HCT116 (cell line): ENCODE measurements around the gene DHRS9. TPM values are rescaled to one million over a fixed set of nuclear protein-coding genes. Genes with fewer than 3 reads are reported as not detected.

ENCODE experiments used
- ATAC-seq: fragments of 200-7000 bp; cut with Tn5 transposase; 2 replicates; pipeline ENCODE4 v1.9.1; 2020; ENCODE audit warnings: mild to moderate bottlenecking, moderate library complexity
- BruUV-seq: library from RNA; stranded (reverse); fragments of 400-500 nt; replicated peaks from 2 replicates; lab custom pipeline; 2021; lab: Mats Ljungman, UMichigan
- CTCF ChIA-PET: fragments of 300-600 bp; sonication (Branson Sonifier 250); formaldehyde crosslinking; loops from one replicate; lab custom pipeline; 2021; ENCODE audit warnings: antibody characterized with exemption; lab: Charles Lee
- POLR2A ChIA-PET: fragments of 300-600, 350-600 bp; sonication (Branson Sonifier 250); formaldehyde crosslinking; loops from one replicate; lab custom pipeline; 2021; ENCODE audit warnings: antibody characterized with exemption; lab: Charles Lee
- RAD21 ChIA-PET, 2 experiments: fragments of 300-600 bp; sonication (Branson Sonifier 250); formaldehyde crosslinking; loops; one replicate each; lab custom pipeline; 2023; ENCODE audit warnings: low total read pairs in 2 of 2; ENCODE audit not compliant: uncharacterized antibody in 2 of 2, unreplicated experiment in 2 of 2, low non-redundant PET in 1 of 2; lab: Charles Lee
- DNase-seq: peaks from one replicate; pipeline ENCODE4 v3.0.0-alpha.2; 2010; ENCODE audit warnings: low read depth, low spot score
- H2AFZ ChIP-seq: fragments of 200-600 bp; shearing (Covaris generic), sonication (generic); 2 replicates; pipeline ENCODE4 v1.6.1; 2017; ENCODE audit warnings: low read depth, mixed run types, mixed read lengths, antibody characterized with exemption, low read length; ENCODE audit not compliant: poor library complexity, severe bottlenecking
- H3K27ac ChIP-seq: 2 replicates; pipeline ENCODE4 v1.5.1; 2012; ENCODE audit warnings: low read depth, low read length
- H3K27me3 ChIP-seq: fragments of 200-600 bp; sonication (generic); 2 replicates; pipeline ENCODE4 v1.6.1; 2016; ENCODE audit warnings: mixed run types, low read length, mixed read lengths; ENCODE audit not compliant: insufficient read depth
- H3K36me3 ChIP-seq, 2 experiments: fragments of 200-500 bp in 1 of 2; fragments of 200-600 bp in 1 of 2; sonication (Bioruptor generic) in 1 of 2; sonication (generic) in 1 of 2; 2 replicates each; pipeline versions ENCODE4 v1.5.1 to v1.6.1; 2014 to 2016; ENCODE audit warnings: low read length in 2 of 2, inconsistent platforms in 1 of 2, mixed read lengths in 1 of 2, mixed run types in 1 of 2; ENCODE audit not compliant: insufficient read depth in 2 of 2, control insufficient read depth in 1 of 2
- H3K4me1 ChIP-seq, 2 experiments: fragments of 200-600 bp in 1 of 2; sonication (generic) in 1 of 2; 2 replicates each; pipeline versions ENCODE4 v1.5.1 to v1.6.1; 2012 to 2017; ENCODE audit warnings: low read length in 2 of 2, inconsistent platforms in 1 of 2, mild to moderate bottlenecking in 1 of 2, mixed read lengths in 1 of 2, mixed run types in 1 of 2, moderate library complexity in 1 of 2; ENCODE audit not compliant: insufficient read depth in 2 of 2, control insufficient read depth in 1 of 2
- H3K4me2 ChIP-seq: fragments of 200-600 bp; sonication (generic); 2 replicates; pipeline ENCODE4 v1.6.1; 2017; ENCODE audit warnings: mixed run types, low read length, mixed read lengths
- H3K4me3 ChIP-seq, 2 experiments: fragments of 200-600 bp in 1 of 2; sonication (generic) in 1 of 2; replicated peaks in 1 of 2; 2 replicates each; pipeline ENCODE4 v1.5.1; 2011 to 2016; ENCODE audit warnings: low read length in 2 of 2, control low read depth in 1 of 2, low read depth in 1 of 2, mild to moderate bottlenecking in 1 of 2, mixed read lengths in 1 of 2, mixed run types in 1 of 2
- H3K79me2 ChIP-seq: fragments of 200-600 bp; sonication (generic); 2 replicates; pipeline ENCODE4 v1.6.1; 2017; ENCODE audit warnings: mild to moderate bottlenecking, mixed run types, low read length, moderate library complexity, mixed read lengths; ENCODE audit not compliant: insufficient read depth
- H3K9ac ChIP-seq: fragments of 200-600 bp; sonication (generic); 2 replicates; pipeline ENCODE4 v1.6.1; 2016; ENCODE audit warnings: low read length, mixed read lengths
- H3K9me2 ChIP-seq: fragments of 200-600 bp; sonication (generic), shearing (Covaris generic); 2 replicates; pipeline ENCODE4 v1.6.1; 2017; ENCODE audit warnings: mixed run types, mild to moderate bottlenecking, moderate library complexity; ENCODE audit not compliant: insufficient read depth
- H3K9me3 ChIP-seq, 2 experiments: fragments of 200-500 bp in 1 of 2; fragments of 200-600 bp in 1 of 2; sonication (Bioruptor generic) in 1 of 2; sonication (generic) in 1 of 2; 2 replicates each; pipeline ENCODE4 v1.6.1; 2014 to 2017; ENCODE audit warnings: low read length in 2 of 2, mixed read lengths in 2 of 2, inconsistent platforms in 1 of 2, low read depth in 1 of 2, mild to moderate bottlenecking in 1 of 2, mixed run types in 1 of 2, moderate library complexity in 1 of 2; ENCODE audit not compliant: control insufficient read depth in 1 of 2, insufficient read depth in 1 of 2
- H4K20me1 ChIP-seq: fragments of 200-600 bp; sonication (generic), shearing (Covaris generic); 2 replicates; pipeline ENCODE4 v1.6.1; 2017; ENCODE audit warnings: mixed run types, mild to moderate bottlenecking, moderate library complexity; ENCODE audit not compliant: insufficient read depth
- ATF3 ChIP-seq: IDR thresholded peaks from 2 replicates; pipeline ENCODE4 v1.6.1; 2012
- CEBPB ChIP-seq: IDR thresholded peaks from 2 replicates; pipeline ENCODE4 v1.6.1; 2012; ENCODE audit warnings: low read depth
- CTCF ChIP-seq, 3 experiments: fragments of 200-600 bp in 1 of 3; sonication (generic) in 1 of 3; IDR thresholded peaks in 2 of 3; conservative IDR thresholded peaks in 1 of 3; 2 replicates each; pipeline ENCODE4 v1.5.1; 2012 to 2017; ENCODE audit warnings: low read depth in 2 of 3, low read length in 2 of 3, antibody characterized with exemption in 1 of 3, borderline replicate concordance in 1 of 3, control low read depth in 1 of 3, mild to moderate bottlenecking in 1 of 3, mixed read lengths in 1 of 3, mixed run types in 1 of 3, moderate library complexity in 1 of 3; ENCODE audit not compliant: insufficient read depth in 1 of 3
- EGR1 ChIP-seq: IDR thresholded peaks from 2 replicates; pipeline ENCODE4 v1.6.1; 2012; ENCODE audit warnings: low read depth
- ELF1 ChIP-seq: IDR thresholded peaks from 2 replicates; pipeline ENCODE4 v1.6.1; 2012; ENCODE audit warnings: low read depth, borderline replicate concordance
- EZH2 ChIP-seq: fragments of 200-600 bp; sonication (generic); IDR thresholded peaks from 2 replicates; pipeline ENCODE4 v1.6.1; 2017; ENCODE audit warnings: antibody characterized with exemption, mixed run types
- EZH2phosphoT487 ChIP-seq: fragments of 200-600 bp; IDR thresholded peaks from 2 replicates; pipeline ENCODE4 v1.6.1; 2018; ENCODE audit warnings: antibody characterized with exemption, borderline replicate concordance
- FOSL1 ChIP-seq: IDR thresholded peaks from 2 replicates; pipeline ENCODE4 v1.6.1; 2012; ENCODE audit warnings: low read depth
- JUND ChIP-seq: IDR thresholded peaks from 2 replicates; pipeline ENCODE4 v1.6.1; 2012
- MAX ChIP-seq: IDR thresholded peaks from 2 replicates; pipeline ENCODE4 v1.6.1; 2012
- POLR2A ChIP-seq: IDR thresholded peaks from 2 replicates; pipeline ENCODE4 v1.7.0; 2011; ENCODE audit warnings: borderline replicate concordance; ENCODE audit not compliant: insufficient read depth, insufficient read length; ENCODE audit errors: extremely low read depth
- POLR2AphosphoS5 ChIP-seq: IDR thresholded peaks from 2 replicates; pipeline ENCODE4 v1.6.1; 2011; ENCODE audit warnings: mild to moderate bottlenecking, low read depth, low read length, moderate library complexity
- RAD21 ChIP-seq: IDR thresholded peaks from 2 replicates; pipeline ENCODE4 v1.6.1; 2012; ENCODE audit warnings: low read depth, mild to moderate bottlenecking
- REST ChIP-seq: IDR thresholded peaks from 2 replicates; pipeline ENCODE4 v1.6.1; 2012; ENCODE audit warnings: low read depth
- SIN3A ChIP-seq: IDR thresholded peaks from 2 replicates; pipeline ENCODE4 v1.6.1; 2012; ENCODE audit warnings: low read depth
- SP1 ChIP-seq: IDR thresholded peaks from 2 replicates; pipeline ENCODE4 v1.6.1; 2012; ENCODE audit warnings: low read depth
- TCF7L2 ChIP-seq: IDR thresholded peaks from 2 replicates; pipeline ENCODE4 v1.7.0; 2011; ENCODE audit warnings: borderline replicate concordance, inconsistent platforms; ENCODE audit not compliant: insufficient read depth, insufficient read length; ENCODE audit errors: extremely low read depth
- YY1 ChIP-seq: IDR thresholded peaks from 2 replicates; pipeline ENCODE4 v1.6.1; 2011; ENCODE audit warnings: low read length, low read depth, moderate library complexity, mild to moderate bottlenecking; ENCODE audit not compliant: insufficient replicate concordance; ENCODE audit errors: extremely low read depth
- ZBTB33 ChIP-seq: IDR thresholded peaks from 2 replicates; pipeline ENCODE4 v1.6.1; 2011; ENCODE audit warnings: mild to moderate bottlenecking, low read length, moderate library complexity; ENCODE audit not compliant: insufficient replicate concordance; ENCODE audit errors: extremely low read depth
- ZFX ChIP-seq: fragments of 450-650 bp; IDR thresholded peaks from 2 replicates; pipeline ENCODE4 v1.6.1; 2017
- intact Hi-C: fragments of 100-400 bp; cut with micrococcal nuclease; formaldehyde crosslinking; loops from 2 replicates; pipeline ENCODE4 v1.10.0; 2022
- total RNA-seq: library from RNA; stranded (reverse); gene quantifications from one replicate; pipeline ENCODE4 v1.2.1, GENCODE V29; 2021; ENCODE audit not compliant: unreplicated experiment

The DHRS9 gene
- total RNA-seq, 1 experiment from 2014 or later = 0.15 TPM

- H3K79me2 ChIP-seq = no peaks in the 10 kb centered on the region
- DNase-seq (no peak), ATAC-seq (no peak)
- intact Hi-C loops = no loop called here
- H2AFZ ChIP-seq = no peak overlapping the region
- no peaks in the 10 kb centered on the region for H4K20me1 ChIP-seq
- TF ChIP-seq CTCF (IDR thresholded peaks at IDR 0.05 in 2 of 3, conservative IDR thresholded peaks at IDR 0.05 in 1 of 3; ENCODE audit: borderline replicate concordance in 1 of 3, insufficient read depth in 1 of 3, low read depth in 2 of 3, low read length in 2 of 3) (no peak), MAX (no peak), JUND (no peak), CEBPB (no peak), TCF7L2 (no peak), REST (no peak), ELF1 (no peak), EZH2phosphoT487 (no peak), SIN3A (no peak), SP1 (no peak), POLR2AphosphoS5 (no peak), EGR1 (no peak), RAD21 (no peak), POLR2A (no peak), YY1 (no peak), ZFX (no peak), ZBTB33 (no peak), FOSL1 (no peak), EZH2 (no peak), ATF3 (no peak)
- no peaks in the 10 kb centered on the region for H3K9me2 ChIP-seq
- no peak overlapping the region for H3K4me2 ChIP-seq
- no peak overlapping the region for H3K4me3 ChIP-seq
- no TSS peak for BruUV-seq
- ChIA-PET POLR2A (no interaction called here), CTCF (no interaction called here), RAD21 (no interaction called here)
- H3K27ac ChIP-seq = no peak overlapping the region
- H3K9ac ChIP-seq = no peak overlapping the region
- no peaks in the 10 kb centered on the region for H3K4me1 ChIP-seq
- no peaks in the 10 kb centered on the region for H3K36me3 ChIP-seq
- no peaks in the 10 kb centered on the region for H3K27me3 ChIP-seq
- H3K9me3 ChIP-seq = no peaks in the 10 kb centered on the region
These were observed 42.1 kb upstream of the DHRS9 start for GRCh38 chr2:169027234-169027633.
